Kidney epithelial cell (primary cell): Measurements from ENCODE around the gene MPEG1. TPM values are rescaled to one million over a fixed set of nuclear protein-coding genes. Genes with fewer than 3 reads are reported as not detected.

Experiments
- DNase-seq: peaks from one replicate; pipeline ENCODE4 v3.0.0-alpha.2; 2010; ENCODE audit warnings: low read depth
- H3K27me3 ChIP-seq: 2 replicates; pipeline ENCODE4 v1.6.0; 2011; ENCODE audit warnings: low read length; ENCODE audit not compliant: control insufficient read depth, insufficient read depth
- H3K36me3 ChIP-seq: 2 replicates; pipeline ENCODE4 v1.5.1; 2011; ENCODE audit warnings: low read length; ENCODE audit not compliant: control insufficient read depth, insufficient read depth
- H3K4me3 ChIP-seq: 2 replicates; pipeline ENCODE4 v1.5.1; 2011; ENCODE audit warnings: low read depth, mild to moderate bottlenecking, control low read depth, low read length
- total RNA-seq: library from RNA; depleted of rRNA; stranded (reverse); fragments of >200 nt; gene quantifications from 2 replicates; pipeline ENCODE4 v1.2.3, GENCODE V29; 2015
- TF ChIP-seq, protein P1 (sequence below): IDR thresholded peaks from 2 replicates; pipeline ENCODE4 v1.5.1; 2011; ENCODE audit warnings: mild to moderate bottlenecking, moderate library complexity, low read length, control low read depth, inconsistent platforms; ENCODE audit not compliant: insufficient read depth, poor library complexity, severe bottlenecking

Gene MPEG1
- total RNA-seq, 1 donor from 2014 or later = not detected

- no peak for DNase-seq
- no peaks in the 10 kb centered on the region for H3K36me3 ChIP-seq
- no peak overlapping the region for H3K4me3 ChIP-seq
- TF ChIP-seq, protein P1, sequence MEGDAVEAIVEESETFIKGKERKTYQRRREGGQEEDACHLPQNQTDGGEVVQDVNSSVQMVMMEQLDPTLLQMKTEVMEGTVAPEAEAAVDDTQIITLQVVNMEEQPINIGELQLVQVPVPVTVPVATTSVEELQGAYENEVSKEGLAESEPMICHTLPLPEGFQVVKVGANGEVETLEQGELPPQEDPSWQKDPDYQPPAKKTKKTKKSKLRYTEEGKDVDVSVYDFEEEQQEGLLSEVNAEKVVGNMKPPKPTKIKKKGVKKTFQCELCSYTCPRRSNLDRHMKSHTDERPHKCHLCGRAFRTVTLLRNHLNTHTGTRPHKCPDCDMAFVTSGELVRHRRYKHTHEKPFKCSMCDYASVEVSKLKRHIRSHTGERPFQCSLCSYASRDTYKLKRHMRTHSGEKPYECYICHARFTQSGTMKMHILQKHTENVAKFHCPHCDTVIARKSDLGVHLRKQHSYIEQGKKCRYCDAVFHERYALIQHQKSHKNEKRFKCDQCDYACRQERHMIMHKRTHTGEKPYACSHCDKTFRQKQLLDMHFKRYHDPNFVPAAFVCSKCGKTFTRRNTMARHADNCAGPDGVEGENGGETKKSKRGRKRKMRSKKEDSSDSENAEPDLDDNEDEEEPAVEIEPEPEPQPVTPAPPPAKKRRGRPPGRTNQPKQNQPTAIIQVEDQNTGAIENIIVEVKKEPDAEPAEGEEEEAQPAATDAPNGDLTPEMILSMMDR = peak; percentile 33
- H3K27me3 ChIP-seq = no peaks in the 10 kb centered on the region
Measured at GRCh38 chr11:59182457-59183151, 30.1 kb downstream of the MPEG1 start.

- TF ChIP-seq, protein P1 = no peak
- no peak for DNase-seq
- Histone ChIP-seq H3K27me3 (no peaks in the 10 kb centered on the region), H3K4me3 (no peak overlapping the region), H3K36me3 (no peaks in the 10 kb centered on the region)
Measured at GRCh38 chr11:59181746-59182456, 30.8 kb downstream of the MPEG1 start.

DNA sequence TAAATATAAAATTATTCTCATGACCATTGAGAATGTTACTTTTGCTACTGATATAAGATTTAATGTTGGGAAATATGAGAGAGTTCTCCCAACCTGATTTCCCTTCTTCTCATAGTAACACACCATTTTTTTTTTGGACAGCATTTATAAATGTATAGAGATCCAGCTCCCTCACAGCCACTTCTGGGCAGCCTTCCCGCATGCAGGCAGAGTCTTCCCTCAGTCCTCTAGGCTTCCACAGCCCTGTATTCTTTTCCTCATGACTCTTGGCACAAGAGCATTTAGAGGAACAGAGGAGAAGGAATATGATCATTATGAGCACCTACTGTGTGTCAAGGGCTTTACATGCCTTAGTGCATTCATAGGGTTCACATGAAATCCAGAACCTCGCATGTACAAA, 31.8 kb downstream of the MPEG1 start:
- DNase-seq = no peak
- no peaks in the 10 kb centered on the region for H3K36me3 ChIP-seq
- no peaks in the 10 kb centered on the region for H3K27me3 ChIP-seq
- TF ChIP-seq, protein P1 = no peak
- H3K4me3 ChIP-seq = no peak overlapping the region

DNA sequence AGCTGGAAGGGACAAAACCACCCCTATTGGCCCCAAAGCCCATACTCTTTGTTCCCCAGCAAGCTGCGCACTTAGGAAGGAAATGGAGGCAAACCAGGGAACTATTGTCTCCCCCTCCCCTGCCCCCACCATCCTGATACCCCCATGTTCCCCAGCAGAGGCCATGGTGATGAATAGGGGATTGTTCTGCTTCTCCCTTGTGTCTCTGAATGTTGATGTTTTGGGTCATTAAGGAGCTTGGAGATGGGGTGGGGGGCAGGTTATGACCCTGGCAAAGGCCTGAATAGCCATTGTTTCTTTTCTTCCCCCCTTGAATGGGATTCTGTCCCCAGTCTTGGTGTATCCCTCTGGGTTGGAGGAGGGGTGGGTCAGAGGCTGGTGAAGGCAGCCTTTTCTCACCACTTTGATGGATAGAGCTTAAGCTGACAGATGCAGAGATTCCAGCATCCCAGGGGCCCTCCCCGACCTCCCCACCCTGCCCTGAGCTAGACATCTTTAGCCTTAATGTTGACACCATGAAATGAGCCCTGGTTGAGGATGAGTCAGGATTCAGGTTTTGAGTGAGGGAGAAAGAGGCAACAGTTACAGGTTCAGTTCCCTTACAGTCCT, 32.5 kb downstream of the MPEG1 start:
- H3K36me3 ChIP-seq = no peaks in the 10 kb centered on the region
- TF ChIP-seq, protein P1 = no peak
- no peak overlapping the region for H3K4me3 ChIP-seq
- no peaks in the 10 kb centered on the region for H3K27me3 ChIP-seq
- DNase-seq = no peak

DNA sequence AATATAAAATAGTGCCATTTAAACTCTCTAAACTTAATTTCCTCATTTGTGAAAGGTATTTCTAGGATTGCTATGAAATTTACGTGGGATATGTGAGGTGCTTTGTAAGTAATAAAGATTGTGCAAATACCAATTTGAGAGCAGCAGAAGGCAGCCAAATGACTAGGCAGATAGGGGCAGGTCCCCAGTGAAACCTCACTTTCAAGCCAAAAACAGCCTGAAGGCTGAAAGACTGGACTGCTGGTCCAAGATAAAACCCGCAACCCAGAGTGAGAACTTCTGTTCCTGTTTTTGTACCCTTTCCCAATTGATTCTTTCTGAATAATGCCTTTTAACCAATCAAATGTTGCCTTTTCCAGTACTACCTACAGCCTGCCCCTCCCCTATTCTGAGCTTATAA, 33.6 kb downstream of the MPEG1 start:
- Histone ChIP-seq H3K27me3 (no peaks in the 10 kb centered on the region), H3K4me3 (no peak overlapping the region), H3K36me3 (no peaks in the 10 kb centered on the region)
- DNase-seq = no peak
- TF ChIP-seq, protein P1 = no peak

DNA sequence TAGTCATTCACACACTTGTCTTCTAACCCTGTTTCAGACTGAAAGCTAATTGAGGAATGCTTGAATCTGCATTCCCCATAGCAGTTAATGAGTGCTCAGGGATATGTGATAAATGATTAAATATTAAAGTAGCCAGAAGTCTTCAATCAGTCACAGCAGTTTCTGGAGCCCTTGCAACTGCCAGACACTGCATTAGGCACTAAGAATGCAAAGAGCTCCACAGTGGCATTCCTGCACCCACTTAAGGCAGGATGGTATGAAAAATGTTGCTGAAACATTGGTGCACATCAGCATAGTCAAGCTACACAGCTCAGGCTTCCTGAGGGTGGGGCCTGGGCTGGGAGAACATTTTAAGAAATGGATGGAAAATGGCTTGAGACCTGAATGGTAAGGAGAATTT, 34.3 kb downstream of the MPEG1 start:
- TF ChIP-seq, protein P1 = no peak
- no peaks in the 10 kb centered on the region for H3K36me3 ChIP-seq
- DNase-seq = no peak
- no peak overlapping the region for H3K4me3 ChIP-seq
- no peaks in the 10 kb centered on the region for H3K27me3 ChIP-seq
